ENCODE data around the gene WWP2.
A peak's percentile ranks its signal among the peaks of the same experiment; 100 is the strongest.

WWP2 gene

DNA sequence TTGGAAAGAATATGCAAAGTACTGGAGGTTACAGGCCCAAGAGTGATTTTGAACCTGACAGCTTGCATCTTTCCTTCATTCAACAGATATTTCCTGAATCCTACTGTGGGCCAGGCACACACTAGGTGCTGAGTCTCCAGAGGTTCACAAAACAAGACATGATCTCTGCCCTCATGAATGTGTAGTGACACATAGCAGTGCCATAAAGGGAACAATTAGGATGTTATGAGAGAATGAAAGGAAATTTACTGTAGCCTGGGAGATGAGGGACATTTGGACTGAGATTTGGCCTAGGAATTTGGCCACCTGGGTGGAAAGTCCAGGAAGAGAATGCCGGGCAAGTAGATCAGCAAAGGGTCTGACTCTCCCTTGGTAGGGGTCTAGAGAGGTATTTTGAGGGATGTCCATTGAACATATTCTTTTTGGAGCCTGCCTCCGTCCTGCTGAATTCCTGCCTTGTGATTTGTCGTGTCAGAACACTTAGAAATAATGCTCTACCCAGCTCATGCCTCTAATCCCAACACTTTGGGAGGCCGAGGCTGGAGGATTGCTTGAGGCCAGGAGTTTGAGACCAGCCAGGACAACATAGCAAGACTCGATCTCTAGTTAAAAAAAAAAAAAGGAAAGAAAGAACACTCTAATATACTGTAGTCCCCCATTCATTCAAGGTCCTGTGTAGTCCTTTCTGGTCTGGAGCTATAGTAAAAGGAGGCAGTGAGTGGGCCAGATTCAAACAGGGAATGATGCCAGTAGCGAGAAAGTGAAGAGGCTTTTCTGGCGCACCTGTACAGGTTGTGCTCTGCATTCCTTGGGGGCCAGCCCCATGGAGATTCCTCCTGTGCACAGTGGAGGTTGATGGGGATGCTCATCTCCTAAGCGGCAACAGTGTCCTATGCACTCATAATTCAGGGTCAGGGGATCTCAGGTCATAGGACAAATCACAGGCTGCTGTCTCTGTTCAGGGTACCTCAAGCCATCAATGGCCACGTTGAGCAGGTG is 98.4 kb downstream of the WWP2 start:
- no peak for DNase-seq
- peaks cover 3% of the 10 kb centered on the region for H3K4me1 Mint-ChIP-seq (ENCODE audit: low read depth)
- H3K27ac Mint-ChIP-seq, result peak overlapping the region; percentile 10
- H3K36me3 Mint-ChIP-seq (ENCODE audit: low read depth), result peaks cover 26% of the 10 kb centered on the region
- no peak overlapping the region for H3K4me3 Mint-ChIP-seq
- no peaks in the 10 kb centered on the region for H3K27me3 Mint-ChIP-seq
- H3K9me3 Mint-ChIP-seq, result no peaks in the 10 kb centered on the region

DNA sequence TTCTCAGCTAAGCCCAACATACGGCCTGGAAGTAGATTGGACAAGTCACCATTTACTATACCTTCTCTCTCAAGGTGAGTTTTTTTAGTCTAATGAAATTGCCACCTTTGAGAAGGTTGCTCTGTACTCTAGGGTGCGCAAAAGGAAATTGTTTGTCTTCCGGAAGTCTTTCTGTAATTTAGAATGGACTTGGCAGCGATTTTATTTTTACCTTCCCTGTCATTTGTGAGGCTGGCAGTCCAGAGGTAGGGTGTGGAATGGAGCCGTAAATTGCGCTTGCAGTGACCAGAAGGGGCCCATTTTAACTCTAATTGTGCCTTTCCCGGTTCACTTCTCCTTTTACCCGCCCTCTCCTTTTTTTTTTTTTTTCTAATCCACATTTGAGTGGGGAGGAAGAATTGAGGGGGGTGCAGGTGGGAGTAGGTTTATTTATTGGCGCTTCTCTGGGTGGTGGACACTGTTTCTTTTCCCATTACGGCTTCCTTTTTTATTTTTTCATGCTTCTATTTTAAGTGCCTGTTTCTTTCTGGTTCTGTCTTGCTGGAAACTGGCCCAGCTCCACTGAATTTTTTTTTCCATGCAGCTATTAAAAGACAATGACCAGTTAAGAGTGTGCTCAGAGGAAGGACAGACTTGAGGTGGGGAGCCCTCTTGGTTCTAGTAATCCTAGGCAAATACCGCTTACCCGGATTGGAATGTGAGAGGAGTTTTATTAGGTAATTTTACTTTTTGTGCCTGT is 99.3 kb downstream of the WWP2 start:
- Mint-ChIP-seq H3K4me3 (no peak overlapping the region), H3K9me3 (no peaks in the 10 kb centered on the region), H3K4me1 (ENCODE audit: low read depth) (peaks cover 3% of the 10 kb centered on the region), H3K27me3 (no peaks in the 10 kb centered on the region), H3K27ac (no peak overlapping the region), H3K36me3 (ENCODE audit: low read depth) (peaks cover 27% of the 10 kb centered on the region)
- DNase-seq, result no peak

DNA sequence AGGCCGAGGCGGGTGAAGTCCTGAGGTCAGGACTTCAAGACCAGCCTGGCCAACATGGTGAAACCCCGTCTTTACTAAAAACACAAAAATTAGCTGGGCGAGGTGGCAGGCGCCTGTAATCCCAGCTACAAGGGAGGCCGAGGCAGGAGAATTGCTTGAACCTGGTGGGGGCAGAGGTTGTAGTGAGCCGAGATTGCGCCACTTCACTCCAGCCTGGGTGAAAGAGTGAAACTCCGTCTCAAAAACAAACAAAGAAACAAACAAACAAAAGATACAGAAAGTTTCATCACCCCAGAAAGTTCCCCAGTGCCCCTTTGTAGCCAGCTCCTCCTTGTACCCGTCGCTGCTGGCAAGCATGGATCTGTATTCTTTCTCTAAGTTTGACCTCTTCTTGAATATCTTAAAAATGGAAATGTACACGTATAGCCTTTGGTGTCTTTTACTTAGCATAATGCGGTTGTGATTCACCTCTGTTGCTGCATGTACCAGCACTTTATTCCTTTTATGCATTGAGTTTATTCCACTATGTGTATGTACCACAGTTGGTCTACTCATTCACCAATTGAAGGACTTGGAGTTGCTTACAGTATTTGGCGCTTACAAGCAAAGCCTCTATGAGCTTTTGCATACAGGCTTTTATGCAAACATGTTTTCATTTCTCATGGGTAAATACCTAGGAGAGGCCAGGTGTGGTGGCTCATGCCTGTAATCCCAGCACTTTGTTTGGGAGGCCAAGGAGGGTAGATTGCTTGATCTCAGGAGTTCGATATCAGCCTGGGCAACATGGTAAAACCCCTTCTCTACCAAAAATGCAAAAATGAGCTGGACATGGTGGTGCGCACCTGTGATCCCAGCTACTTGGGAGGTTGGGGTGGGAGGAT is 101.5 kb downstream of the WWP2 start:
- Mint-ChIP-seq H3K4me1 (ENCODE audit: low read depth) (no peaks in the 10 kb centered on the region), H3K9me3 (no peaks in the 10 kb centered on the region), H3K36me3 (ENCODE audit: low read depth) (peaks cover 20% of the 10 kb centered on the region), H3K27me3 (no peaks in the 10 kb centered on the region), H3K27ac (no peak overlapping the region), H3K4me3 (no peak overlapping the region)
- DNase-seq, result no peak

DNA sequence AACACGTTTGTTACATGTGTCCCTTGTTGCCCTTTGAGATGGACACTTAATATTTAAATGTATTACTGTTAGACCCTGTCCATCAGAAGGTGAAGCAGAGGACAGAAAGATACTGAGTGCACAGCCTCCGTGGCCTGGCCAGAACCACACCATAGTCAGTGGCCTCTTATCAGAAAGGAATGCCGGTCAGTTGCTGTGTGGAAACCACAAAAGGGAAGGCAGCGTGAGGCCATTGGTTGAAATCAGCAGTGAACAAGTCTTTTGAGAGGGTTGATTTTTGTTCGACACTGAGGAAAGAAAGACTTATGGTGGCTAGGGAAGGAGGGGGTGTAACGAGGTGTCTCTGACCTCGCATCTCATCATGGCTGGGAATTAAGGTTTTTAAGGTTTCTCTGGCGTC is 103.6 kb downstream of the WWP2 start:
- Mint-ChIP-seq H3K27ac (no peak overlapping the region), H3K9me3 (no peaks in the 10 kb centered on the region), H3K4me1 (ENCODE audit: low read depth) (no peaks in the 10 kb centered on the region), H3K4me3 (no peak overlapping the region), H3K36me3 (ENCODE audit: low read depth) (peaks cover 22% of the 10 kb centered on the region), H3K27me3 (no peaks in the 10 kb centered on the region)
- DNase-seq, result no peak

DNA sequence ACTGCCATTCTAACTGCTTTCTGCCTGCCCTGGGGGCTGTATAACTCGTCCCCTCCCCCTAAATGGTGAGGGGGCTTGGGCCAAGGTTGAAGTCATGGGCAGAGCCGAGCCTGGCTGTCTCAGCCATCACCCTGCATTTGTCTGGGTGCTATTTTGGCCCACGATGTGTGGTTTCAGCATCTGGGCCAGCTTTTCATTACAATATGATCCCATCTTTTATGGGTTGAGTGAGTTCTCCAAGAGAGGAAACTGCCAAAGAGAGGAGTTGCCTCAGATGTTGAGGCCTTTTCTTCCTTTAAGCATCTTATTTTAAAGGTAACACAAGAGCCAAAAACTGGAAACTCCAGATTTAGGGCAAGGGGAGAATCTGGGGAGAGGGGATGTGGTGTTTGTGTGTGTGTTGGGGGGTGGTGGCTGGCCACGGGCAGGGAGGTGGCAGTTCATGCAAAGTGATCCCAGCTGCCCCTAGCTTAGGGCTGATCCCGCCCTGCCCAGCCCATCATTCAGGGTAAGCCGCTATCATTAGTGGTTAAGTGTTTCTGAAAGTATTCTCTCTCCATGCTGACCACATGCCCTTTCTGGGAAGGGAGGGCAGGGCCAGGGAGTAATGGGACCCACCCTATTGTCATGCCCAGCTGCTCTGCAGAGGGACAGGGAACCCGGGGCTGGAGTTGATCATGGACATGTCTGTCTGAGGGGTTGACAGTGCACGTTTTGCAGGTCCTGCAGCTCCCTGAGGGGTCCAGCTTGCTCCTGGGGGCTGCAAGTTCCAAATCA is 105.8 kb downstream of the WWP2 start:
- H3K27me3 Mint-ChIP-seq, result no peaks in the 10 kb centered on the region
- no peaks in the 10 kb centered on the region for H3K9me3 Mint-ChIP-seq
- H3K27ac Mint-ChIP-seq, result no peak overlapping the region
- no peak overlapping the region for H3K4me3 Mint-ChIP-seq
- H3K36me3 Mint-ChIP-seq (ENCODE audit: low read depth), result peaks cover 40% of the 10 kb centered on the region
- H3K4me1 Mint-ChIP-seq (ENCODE audit: low read depth), result no peaks in the 10 kb centered on the region
- no peak for DNase-seq

DNA sequence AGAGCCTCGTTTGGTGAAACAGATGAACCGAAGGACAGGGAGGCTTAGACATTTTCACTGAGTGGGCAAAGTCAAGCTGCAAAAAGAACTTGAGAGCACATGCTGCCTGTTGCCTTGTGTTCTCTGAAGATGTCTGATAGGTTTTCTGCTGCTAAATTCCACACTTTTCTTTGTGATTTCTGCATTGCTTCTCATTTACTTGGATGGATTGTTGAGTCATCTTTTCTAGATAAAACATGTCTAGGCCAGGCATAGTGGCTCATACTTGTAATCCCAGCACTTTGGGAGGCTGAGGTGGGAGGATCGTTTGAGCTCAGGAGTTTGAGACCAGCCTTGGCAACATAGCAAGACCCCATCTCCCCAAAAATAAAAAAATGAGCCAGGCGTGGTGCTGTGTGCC is 108.6 kb downstream of the WWP2 start:
- Mint-ChIP-seq H3K36me3 (ENCODE audit: low read depth) (peaks cover 63% of the 10 kb centered on the region), H3K9me3 (no peaks in the 10 kb centered on the region), H3K4me1 (ENCODE audit: low read depth) (no peaks in the 10 kb centered on the region), H3K4me3 (no peak overlapping the region), H3K27ac (no peak overlapping the region), H3K27me3 (no peaks in the 10 kb centered on the region)
- no peak for DNase-seq

DNA sequence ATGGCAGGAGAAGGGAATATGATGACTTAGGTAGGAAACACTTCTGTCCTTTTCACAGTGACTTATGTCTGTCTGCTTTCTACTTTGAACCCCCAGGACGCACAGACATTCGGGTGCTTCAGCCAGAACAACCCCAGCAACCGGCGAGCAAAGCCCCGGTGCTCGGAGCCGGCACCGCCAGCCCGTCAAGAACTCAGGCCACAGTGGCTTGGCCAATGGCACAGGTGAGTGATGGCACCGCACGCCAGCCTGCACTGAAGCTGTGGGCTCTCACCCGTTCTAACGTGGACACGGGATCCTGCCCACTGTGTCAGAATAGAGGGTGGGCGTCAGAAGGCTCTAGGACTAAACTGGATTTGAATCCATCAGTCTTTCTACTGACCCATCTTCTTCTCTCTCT is 109.6 kb downstream of the WWP2 start:
- DNase-seq, result no peak
- H3K9me3 Mint-ChIP-seq, result no peaks in the 10 kb centered on the region
- peaks cover 66% of the 10 kb centered on the region for H3K36me3 Mint-ChIP-seq (ENCODE audit: low read depth)
- no peaks in the 10 kb centered on the region for H3K27me3 Mint-ChIP-seq
- H3K4me1 Mint-ChIP-seq (ENCODE audit: low read depth), result no peaks in the 10 kb centered on the region
- no peak overlapping the region for H3K4me3 Mint-ChIP-seq
- no peak overlapping the region for H3K27ac Mint-ChIP-seq

DNA sequence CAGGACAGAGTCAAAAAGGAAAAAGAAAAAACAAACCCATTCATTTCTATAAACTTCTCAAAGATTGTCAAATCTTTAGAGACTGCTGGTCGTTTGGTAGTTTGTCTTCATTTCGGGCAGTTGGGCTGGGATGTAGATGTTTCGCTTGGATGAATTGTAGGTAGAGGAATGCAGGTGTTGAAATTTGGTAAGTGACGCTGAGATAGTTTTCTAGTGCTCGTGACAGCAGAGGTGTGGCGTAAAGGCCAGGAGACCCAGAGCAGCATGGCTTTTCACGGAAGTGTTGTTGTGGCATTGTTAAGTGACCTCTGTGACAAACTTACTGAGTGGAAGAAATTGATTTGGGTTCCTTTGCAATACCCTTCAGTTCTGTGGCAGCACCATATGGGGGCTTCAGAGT is 110.8 kb downstream of the WWP2 start:
- Mint-ChIP-seq H3K36me3 (ENCODE audit: low read depth) (peaks cover 74% of the 10 kb centered on the region), H3K27ac (no peak overlapping the region), H3K4me1 (ENCODE audit: low read depth) (no peaks in the 10 kb centered on the region), H3K4me3 (no peak overlapping the region), H3K27me3 (no peaks in the 10 kb centered on the region), H3K9me3 (no peaks in the 10 kb centered on the region)
- no peak for DNase-seq

DNA sequence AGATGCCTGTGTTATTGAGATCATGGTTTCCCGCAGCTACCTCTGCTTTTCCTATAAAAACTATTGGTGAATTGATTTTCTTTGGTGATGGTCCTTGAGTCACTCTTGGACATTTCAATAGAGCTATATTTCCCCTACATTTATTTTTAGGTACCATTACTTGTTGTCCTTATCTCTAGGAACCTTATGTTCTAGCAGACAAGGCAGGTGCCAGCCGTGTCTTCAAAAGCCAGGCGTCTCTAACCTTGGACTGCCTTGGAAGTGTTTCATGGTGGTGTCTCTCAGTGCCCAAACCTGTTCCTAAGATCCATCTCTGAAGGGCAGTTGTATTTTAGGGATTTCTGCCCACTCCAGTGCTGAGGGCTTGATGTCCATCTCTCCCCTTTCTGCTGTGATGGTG is 111.7 kb downstream of the WWP2 start:
- Mint-ChIP-seq H3K27ac (no peak overlapping the region), H3K4me1 (ENCODE audit: low read depth) (no peaks in the 10 kb centered on the region), H3K36me3 (ENCODE audit: low read depth) (peaks cover 83% of the 10 kb centered on the region), H3K27me3 (no peaks in the 10 kb centered on the region), H3K4me3 (no peak overlapping the region), H3K9me3 (no peaks in the 10 kb centered on the region)
- DNase-seq, result no peak

DNA sequence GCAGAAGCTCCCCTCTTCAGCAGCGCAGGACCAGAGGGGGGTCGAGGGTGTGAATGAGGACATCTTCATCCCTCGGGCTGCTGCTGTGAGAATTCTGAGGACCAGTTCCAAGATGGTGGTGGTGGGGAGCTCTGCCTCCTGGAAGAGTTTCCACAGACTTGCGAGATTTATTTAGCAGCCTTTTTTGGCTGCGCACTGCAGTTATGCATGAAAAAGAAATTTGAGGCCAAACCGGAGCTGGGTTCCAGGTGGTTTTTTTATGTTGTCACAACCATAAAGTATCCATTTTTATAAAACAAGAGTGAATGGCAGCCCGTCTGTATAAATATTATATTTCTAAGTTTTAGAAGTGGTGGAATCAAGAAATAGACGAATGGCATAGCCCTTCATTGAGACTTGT is 112.1 kb downstream of the WWP2 start:
- Mint-ChIP-seq H3K36me3 (ENCODE audit: low read depth) (peaks cover 87% of the 10 kb centered on the region), H3K9me3 (no peaks in the 10 kb centered on the region), H3K27me3 (no peaks in the 10 kb centered on the region), H3K4me1 (ENCODE audit: low read depth) (no peaks in the 10 kb centered on the region), H3K4me3 (no peak overlapping the region), H3K27ac (no peak overlapping the region)
- DNase-seq, result no peak

DNA sequence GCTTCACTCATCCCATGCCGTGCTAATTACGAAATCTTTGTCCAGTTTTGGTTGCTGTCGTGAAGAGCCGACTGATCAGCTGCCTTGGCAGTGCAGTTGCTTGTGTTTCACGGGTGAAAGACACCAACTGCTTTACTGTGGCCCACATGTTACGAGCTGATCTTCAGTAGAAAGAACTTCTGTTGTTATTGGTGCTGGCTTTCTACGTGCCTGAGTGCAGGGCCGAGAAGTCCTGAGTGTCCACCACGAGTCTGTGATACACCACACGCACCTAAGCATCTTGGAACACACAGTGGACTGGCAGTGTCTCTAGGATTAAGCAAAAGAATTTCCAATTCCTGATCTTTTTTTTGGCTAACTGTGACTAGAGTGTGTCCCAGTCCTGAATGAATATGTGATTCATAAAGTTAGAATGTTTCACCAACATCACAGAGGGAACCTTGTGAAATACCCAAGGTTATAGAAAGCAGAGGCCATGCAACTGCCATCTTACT is 118.6 kb downstream of the WWP2 start:
- no peak for DNase-seq
- no peaks in the 10 kb centered on the region for H3K4me1 Mint-ChIP-seq (ENCODE audit: low read depth)
- no peak overlapping the region for H3K27ac Mint-ChIP-seq
- H3K36me3 Mint-ChIP-seq (ENCODE audit: low read depth), result peaks cover 64% of the 10 kb centered on the region
- no peaks in the 10 kb centered on the region for H3K9me3 Mint-ChIP-seq
- H3K4me3 Mint-ChIP-seq, result no peak overlapping the region
- no peaks in the 10 kb centered on the region for H3K27me3 Mint-ChIP-seq

DNA sequence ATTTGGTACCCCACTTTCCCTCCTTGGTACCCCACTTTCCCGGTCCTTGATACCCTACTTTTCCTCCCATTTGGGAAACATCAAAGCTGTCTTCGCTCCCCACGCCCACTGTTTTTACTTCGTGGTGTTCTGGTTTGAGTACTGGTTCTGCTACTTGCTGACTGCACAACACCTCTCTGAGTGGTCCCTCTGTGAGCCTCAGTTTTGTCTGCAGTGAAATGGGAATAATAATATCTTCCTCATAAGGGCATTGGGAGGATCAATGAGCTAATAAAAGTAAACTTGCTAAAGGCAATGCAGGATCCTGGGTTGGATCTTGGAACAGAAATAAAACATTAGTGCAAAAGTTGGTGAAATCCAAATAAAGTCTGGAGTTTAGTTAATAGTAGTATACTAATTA is 119.0 kb downstream of the WWP2 start:
- peaks cover 67% of the 10 kb centered on the region for H3K36me3 Mint-ChIP-seq (ENCODE audit: low read depth)

DNA sequence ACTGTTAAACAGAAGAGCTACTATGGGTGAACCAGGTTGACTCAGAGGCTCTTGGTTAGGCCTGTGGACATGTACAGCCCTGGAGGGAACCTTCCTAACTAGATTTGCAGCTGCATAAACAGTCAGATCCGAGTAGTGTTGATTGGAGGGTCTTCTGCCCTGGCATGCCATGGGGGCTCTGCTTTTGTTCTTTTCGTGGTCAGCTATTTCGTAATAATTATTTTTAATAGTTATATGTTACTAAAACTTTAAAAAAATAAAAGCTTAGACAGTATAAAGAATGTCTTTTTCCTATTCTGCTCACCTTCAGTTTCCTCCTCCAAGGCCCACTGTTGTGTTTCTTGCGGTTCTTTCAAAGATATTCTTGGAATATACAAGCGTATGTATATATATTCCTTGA is 121.6 kb downstream of the WWP2 start:
- H3K27me3 Mint-ChIP-seq, result no peaks in the 10 kb centered on the region
- H3K4me1 Mint-ChIP-seq (ENCODE audit: low read depth), result no peaks in the 10 kb centered on the region
- no peak for DNase-seq
- no peak overlapping the region for H3K27ac Mint-ChIP-seq
- peaks cover 56% of the 10 kb centered on the region for H3K36me3 Mint-ChIP-seq (ENCODE audit: low read depth)
- no peaks in the 10 kb centered on the region for H3K9me3 Mint-ChIP-seq
- no peak overlapping the region for H3K4me3 Mint-ChIP-seq

More for the DNA sequence above, 119.0 kb downstream of the WWP2 start:
- H3K9me3 Mint-ChIP-seq, result no peaks in the 10 kb centered on the region
- DNase-seq, result no peak
- no peaks in the 10 kb centered on the region for H3K27me3 Mint-ChIP-seq
- H3K4me3 Mint-ChIP-seq, result no peak overlapping the region
- no peaks in the 10 kb centered on the region for H3K4me1 Mint-ChIP-seq (ENCODE audit: low read depth)
- no peak overlapping the region for H3K27ac Mint-ChIP-seq

DNA sequence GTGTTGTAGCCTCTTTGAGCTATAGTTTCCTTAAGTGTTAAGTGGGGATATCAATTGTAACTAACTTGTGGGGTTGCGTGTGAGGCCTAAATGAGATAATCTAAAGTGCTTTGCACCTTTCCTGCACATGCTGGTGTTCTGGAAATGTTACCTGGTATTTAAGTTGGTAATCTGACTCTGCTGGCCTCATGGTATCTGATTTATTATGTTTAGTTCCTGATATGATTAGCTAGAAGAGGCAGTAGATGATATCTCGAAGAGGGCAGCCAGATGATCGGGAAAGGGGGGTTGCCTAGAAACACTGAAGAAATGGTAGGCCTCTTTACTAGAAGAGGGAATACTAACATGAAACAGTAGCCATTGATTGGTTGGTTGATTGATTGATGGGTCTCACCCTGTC is 123.6 kb downstream of the WWP2 start:
- Mint-ChIP-seq H3K4me3 (no peak overlapping the region), H3K36me3 (ENCODE audit: low read depth) (peaks cover 57% of the 10 kb centered on the region), H3K27ac (no peak overlapping the region), H3K4me1 (ENCODE audit: low read depth) (peaks cover 11% of the 10 kb centered on the region), H3K27me3 (no peaks in the 10 kb centered on the region), H3K9me3 (no peaks in the 10 kb centered on the region)
- DNase-seq, result no peak

Data from activated T-cell treated with anti-CD3 and anti-CD28 coated beads, Interleukin-2, amount 50 U/mL, for 24 hours (primary cell).